ENCODE results near the gene ZDHHC8.

- TF ChIP-seq POLR2A (IDR thresholded peaks at IDR 0.05; ENCODE audit: low read depth, low read length), result no peak
- no peak for TF ChIP-seq POLR2AphosphoS5 (IDR thresholded peaks at IDR 0.05; ENCODE audit: low read depth, low read length)
Measured at GRCh38 chr22:20158391-20159036, 26.9 kb downstream of the ZDHHC8 start.
